NOMO-1 treated with dmso at 0.1 percent for 144 hours (cell line): ENCODE measurements around the gene MLEC.
A peak's percentile ranks its signal among the peaks of the same experiment; 100 is the strongest.

Experiments
- DNase-seq: peaks from one replicate; lab custom pipeline; 2025; ENCODE audit not compliant: unreplicated experiment; lab: John Stamatoyannopoulos, UW

The MLEC gene

DNA sequence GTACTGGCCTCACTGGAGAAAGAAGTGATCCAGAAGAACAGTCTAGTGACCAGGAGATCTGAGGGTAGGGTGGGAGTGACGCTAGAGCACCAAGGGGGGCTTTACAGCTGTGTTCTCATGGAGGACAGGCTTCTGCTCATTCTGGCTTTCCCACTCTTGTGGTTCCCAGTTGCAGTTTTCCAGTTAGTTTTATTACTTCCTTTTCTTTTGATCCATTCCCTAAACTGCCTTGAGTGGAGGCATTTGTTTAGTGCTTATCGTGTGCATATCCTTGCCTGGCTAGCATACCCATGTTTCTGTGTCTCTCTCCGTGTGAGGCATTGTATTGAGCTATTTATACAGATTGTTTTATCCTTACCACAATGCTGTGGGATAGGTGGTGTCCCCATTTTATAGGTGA, 4.0 kb downstream of the MLEC start:
- DNase-seq = no peak

DNA sequence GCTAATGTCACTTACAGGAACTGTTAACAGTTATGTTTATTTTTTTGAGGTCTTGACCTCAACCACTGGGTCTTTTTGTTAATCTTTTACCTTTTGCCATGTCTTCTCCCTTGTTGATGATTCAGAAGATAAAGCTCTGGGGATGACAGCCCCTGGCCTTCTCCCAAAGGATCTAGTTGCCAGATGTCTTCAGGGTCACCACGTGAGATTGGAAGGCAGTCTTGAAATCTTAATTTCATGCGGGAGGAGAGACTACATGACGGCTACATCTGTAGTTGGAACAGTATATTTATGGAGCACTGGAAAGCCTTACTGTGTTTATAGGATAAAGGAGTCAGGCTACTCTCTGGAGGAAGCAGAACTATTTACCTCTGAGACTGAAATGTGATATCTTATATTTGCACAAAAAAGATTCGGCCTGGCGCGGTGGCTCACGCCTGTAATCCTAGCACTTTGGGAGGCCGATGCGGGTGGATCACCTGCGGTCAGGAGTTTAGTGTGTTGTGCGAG, 5.6 kb downstream of the MLEC start:
- DNase-seq = no peak

DNA sequence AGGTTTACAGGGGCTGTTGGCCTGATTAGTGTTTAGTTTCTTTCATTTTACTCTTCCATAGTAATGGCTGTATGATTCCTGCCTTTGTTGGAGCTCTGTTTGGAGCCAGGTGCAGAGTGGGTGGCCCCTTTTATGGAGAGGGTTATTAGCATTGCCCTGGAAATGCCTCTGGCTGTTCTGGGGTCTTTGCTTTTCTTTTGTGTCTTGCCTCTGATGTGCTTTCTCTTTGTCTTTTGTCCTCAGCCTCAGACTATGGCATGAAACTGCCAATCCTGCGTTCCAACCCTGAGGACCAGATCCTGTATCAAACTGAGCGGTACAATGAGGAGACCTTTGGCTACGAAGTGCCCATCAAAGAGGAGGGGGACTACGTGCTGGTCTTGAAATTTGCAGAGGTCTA, 6.9 kb downstream of the MLEC start:
- no peak for DNase-seq

DNA sequence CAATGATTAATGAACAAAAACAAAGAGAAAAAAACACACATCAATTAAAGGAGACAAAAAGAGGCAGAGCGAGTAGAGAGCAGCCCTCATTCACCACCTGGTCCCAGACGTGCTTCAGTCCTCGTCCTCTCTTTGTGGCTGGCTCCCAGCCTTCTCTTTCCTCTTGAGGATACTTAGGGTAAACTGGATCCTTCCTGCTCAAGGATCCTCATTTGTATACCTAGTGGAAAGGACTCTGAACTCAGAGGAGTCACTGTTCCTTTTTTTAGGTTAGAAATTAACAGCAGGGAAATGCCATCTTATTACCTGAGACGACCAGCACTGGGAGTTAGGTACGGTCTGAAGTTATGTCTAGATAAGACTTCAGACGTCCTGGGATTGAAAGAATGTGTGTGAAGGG, 9.7 kb downstream of the MLEC start:
- no peak for DNase-seq

DNA sequence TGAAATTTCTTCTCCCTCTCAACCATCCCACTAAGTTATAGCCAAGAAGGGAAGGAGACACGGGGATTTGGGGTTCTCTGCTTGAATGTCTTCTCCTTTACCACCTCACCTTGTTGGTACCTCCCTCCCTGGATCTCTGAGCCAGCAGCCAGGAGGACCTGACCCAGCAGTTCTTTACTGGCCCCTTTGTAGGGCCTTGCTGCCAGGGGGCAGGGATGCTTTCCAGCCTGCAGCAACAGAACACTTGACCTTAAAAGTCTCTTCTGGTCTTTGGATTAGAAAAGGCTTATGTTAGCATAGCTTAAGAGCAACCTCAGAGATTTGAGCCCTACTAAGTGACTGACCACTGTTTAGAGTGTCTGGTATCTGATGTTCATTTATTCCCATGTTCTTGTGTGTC, 10.4 kb downstream of the MLEC start:
- no peak for DNase-seq

DNA sequence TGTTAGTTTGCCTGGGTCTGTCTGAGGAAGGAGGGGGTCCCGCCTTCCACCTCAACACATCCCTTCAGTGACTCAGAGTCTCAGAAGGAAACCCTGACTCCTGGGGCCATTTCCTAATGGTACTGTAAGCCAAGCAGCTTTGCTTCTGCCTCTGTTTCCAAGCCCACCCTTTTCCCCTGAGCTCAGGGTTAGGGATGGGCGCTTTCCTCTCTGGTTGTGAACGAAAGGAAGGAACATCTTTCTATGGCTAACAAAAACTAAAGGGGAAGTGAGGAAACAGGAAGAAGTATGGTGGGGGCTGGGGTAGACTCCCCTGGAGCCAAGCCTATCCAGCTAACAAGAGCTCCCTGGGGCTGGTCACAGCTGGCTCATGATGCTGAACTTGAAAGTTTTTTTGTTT, 11.7 kb downstream of the MLEC start:
- peak; percentile 41 for DNase-seq

DNA sequence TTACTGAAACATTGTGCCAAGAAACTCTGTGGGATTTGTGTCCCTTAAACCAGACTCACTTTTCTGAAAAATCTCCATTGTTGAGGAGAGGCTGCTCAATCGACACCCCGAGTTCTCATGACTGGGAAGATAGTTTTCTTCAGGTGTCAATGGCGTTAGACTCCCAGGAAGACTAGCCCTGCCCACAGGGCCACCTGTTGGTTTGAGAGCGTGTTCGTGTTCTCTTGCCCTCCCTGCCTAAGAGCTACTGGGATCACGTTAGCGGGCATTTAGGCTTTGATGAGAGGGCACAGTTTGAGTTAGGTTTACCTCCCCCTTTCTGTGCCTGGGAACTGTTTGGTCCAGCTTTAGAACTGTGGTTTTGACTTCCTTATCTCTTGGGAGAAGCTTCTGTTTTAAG, 12.6 kb downstream of the MLEC start:
- DNase-seq = no peak

DNA sequence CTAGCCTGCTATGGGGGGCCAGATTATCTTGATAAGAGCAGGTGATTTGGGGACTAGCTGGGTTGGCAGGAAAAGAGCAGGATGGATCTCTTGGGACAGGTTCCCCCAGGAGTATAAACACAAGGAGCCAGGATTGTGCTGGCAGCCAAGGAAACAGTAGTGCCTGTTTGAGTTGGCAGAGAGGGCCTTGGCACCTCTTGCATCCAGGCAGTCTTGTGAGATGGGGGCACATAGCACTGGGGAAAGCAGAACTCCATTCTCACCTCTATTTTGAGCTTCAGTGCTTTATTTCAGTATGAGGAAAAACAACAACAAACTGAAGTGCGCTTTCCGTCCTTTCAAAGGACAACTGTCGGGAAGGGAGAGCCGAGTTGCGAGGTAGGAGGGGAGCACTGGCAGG, 13.9 kb downstream of the MLEC start:
- DNase-seq = no peak

DNA sequence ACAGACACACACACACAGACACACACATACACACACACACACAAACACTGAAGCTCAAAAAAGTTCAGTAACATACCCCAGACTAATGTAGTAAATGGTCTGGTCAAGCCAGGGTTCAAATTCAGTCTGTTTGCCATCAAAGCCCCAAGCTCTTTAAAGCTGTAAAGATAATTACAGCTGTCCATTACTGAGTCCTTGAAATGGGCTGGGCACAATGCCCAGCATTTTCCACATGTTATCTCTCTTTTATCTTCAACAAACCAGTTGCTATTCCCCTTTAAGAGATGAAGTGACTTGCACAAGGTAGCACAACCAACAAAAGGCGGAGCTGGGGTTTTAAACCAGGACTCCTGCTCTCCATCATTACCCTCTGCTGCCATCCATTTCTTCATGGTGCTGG, 15.7 kb downstream of the MLEC start:
- DNase-seq = no peak

DNA sequence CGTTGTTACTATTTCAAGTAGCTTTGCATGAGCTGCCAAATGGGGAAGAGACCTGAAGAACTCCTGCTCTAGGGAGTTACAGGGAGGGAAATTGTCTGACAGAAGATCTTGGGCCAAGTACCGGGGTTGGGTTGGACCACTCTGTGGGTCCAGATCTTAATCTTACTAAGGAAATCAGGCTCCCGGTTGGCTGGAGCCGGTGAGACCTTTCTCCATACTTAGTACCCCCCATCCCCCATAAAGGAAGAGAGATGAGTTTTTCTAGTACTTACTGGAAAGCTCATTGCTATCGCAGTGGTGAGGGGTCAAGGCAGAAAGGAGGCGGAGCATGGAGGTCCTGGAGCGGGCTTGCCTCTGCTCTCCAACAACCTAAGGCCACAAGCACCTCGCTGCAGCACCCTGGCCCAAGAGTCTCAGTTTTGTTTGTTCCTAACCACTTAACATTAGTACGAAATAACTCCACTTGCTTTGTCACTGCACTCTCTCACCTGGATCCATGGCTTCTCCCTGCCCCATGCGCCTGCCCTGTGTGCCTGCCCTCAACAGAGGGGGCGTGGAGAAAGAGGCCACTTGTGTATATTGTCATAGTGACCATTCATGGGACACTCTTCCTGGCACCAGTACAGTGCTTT, 16.5 kb downstream of the MLEC start:
- DNase-seq = no peak

DNA sequence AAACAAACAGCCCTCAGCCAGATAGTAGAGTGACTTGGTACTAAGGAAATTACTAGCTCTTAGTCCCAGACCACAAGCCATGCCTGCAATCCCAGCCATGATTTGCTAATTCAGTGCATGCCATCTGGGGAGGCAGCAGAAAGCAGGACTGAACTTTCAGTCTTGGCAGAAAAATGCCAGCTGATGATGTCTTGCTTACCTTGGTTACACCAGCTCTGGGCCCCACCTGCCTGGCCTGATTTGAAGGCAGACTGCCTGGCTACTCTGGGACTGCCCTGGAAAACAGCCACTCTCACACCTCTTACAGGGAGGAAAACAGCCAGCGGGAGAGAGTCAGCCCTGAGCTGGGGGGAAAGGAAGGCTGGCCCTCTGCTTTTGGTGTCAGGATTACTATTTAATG, 18.7 kb downstream of the MLEC start:
- DNase-seq = no peak

DNA sequence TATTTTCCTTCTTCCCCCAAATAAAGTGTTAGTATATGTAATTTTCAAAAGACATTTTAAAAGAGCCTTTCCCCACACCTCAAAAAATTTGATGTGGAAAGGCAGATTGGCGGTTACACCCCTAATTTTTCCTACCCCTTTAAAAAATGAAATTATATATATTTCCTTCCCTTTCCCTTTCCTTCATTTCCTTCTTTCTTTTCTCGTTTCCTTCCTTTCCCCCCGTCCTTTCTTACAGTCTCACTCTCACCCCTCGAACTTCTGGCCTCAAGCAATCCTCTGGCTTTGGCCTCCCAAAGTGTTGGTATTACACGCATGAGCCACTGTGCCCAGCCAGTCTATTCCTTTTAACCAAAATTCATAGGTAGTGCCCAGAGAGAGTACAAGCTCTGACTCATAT, 19.1 kb downstream of the MLEC start:
- DNase-seq = no peak

DNA sequence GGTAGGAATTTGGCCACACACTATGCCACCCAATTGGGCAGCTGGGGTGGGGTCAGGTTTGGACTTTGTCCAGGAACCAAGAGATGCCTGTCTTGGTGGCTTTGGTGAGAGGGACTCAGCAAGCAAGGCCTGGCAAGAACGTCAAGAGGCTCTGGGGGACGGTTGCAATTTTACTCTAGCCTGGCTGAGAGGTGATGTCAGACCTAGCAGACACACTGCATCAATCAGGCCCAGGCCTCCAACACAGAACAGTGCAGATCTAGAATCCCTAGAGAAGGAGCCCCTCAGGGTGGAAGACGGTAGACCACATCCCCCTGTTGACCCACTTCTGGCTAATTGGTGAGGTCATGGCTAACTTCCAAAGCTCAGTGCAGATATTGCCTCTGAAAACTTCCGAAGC, 21.7 kb downstream of the MLEC start:
- DNase-seq = no peak

DNA sequence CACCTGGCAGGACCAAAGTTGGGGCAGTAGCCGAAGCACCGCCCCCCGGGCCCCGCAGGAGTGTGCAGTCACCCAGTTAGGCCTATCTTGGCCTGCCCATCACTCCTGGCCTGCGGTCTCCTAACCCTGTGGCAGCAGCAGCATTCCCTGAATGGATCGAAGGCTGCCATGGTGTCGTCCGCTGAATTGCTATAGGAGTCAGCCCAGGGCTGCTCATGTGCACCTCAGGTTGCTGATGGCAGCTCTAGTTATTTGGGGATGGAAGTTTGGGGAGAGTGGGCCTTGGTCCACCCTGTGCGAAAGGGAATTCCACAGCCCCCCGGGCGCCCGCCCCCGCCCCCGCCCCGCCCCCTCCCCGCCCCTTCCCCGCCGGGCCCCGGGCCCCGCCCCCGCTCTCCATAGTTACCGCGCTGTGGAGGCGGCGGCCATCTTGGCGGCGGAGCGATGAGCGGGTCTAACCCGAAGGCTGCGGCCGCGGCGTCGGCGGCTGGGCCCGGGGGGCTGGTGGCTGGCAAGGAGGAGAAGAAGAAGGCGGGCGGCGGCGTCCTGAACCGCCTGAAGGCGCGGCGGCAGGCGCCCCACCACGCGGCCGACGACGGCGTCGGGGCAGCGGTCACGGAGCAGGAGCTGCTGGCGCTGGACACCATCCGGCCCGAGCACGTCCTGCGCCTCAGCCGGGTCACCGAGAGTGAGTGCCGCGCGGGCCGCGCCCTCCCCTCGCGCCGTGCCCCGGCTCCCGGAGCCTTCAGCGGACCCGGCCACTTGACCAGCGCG, 23.3 kb downstream of the MLEC start, which contains the start of gene UNC119B:
TSS of gene UNC119B (plus strand) at position 428 of the 774 bp plus-strand sequence. CDS start at position 445, 17 bp downstream.
- DNase-seq = no peak

DNA sequence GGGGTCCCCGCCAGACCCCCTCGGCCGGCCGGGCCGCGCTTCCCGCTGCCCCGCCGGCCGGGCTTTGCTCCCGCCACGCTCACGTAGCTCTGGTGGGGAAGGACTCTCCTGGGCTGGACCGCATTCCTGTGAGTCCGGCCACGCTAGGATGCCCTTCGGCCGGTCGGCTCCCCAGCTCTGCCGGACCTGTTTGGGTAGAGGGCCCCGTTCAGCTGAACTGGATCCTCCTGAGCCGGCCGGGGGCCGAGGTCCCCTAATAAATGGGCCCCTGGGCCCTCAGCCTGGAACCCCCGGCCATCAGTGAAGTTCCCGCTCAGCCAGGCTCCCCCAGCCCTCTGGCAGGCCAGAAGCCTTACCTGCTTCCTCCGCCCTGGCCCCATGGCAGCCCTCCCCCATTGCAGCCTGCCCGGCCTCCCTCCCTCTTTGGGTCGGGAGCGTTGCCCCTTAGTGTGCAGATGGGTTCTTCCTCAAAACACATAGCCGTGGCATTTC, 23.9 kb downstream of the MLEC start:
- no peak for DNase-seq

DNA sequence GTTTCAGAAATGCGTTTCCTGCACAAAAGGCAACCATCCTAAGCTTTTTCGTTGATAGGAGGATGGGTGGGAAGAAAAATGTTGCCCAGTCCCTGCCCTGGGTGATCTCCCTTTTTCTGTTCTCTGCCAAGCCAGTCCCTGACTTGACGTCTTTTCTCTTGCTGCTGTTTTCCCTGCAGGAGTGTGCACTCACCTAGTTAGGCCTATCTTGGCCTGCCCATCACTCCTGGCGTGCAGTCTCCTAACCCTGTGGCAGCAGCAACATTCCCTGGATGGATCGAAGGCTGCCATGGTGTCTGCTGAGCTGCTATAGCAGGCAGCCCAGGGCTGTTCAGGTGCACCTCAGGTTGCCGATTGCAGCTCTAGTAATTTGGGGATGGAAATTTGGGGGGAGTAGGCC, 24.5 kb downstream of the MLEC start:
- DNase-seq = no peak

DNA sequence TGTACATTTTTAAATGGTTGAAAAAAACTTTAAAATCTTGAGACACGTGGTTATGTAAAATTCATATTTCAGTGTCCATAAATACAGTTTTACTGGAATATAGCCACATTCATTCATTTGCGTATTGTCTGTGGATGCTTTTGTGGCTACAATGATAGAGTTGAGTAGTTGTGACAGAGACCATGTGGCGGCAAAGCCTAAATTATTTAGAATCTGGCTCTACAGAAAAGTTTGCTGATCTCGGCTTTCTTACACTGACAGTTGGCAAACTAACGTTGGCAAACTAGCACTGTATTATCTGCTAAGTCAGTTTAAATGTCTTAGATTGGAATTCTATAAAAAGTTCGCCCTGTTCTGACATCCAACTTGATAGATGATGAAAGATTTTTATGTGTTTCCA, 25.7 kb downstream of the MLEC start:
- no peak for DNase-seq

DNA sequence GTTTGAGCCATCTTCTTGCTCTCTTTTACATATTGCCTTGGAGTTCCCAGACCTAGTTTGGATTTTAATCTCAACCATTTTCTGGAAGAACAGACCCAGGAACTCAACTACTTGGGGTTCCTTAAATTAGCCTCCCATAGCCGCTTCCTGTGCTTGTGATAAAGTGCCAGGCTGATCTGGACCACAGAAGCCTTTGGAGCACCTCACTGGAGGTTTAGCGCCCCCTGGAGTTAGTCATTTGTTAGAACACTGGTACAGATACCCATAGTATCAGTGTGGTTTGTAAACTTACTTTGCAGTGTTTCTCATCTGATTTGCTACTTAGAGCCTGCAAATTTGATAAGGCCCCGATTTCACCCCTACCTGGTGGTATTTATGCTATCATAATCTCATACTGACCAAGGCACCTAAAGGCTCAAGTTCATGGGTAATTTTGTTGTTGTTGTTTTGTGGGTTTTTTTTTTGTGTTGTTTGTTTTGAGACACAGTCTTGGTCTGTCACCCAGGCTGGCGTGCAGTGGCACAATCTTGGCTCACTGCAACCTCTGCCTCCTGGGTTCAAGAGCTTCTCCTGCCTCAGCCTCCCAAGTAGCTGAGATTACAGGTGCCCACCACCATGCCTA, 27.0 kb downstream of the MLEC start:
- peak; percentile 51 for DNase-seq

DNA sequence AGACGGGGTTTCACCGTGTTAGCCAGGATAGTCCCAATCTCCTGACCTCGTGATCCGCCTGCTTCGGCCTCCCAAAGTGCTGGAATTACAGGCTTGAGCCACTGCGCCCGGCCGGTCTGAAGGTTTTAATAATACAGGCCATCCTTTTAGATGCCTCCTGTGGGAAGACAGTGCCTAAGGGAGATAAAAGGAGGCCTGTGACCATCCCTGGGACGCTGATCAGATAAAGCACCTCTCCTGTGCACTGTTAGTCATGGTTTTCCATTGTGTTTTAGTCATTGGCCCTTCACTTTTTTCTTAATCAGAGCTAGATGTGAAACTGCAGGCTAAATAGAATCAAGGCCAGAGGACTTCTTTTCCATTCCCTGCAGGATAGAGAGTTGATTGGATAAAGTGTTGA, 31.1 kb downstream of the MLEC start:
- DNase-seq = no peak

DNA sequence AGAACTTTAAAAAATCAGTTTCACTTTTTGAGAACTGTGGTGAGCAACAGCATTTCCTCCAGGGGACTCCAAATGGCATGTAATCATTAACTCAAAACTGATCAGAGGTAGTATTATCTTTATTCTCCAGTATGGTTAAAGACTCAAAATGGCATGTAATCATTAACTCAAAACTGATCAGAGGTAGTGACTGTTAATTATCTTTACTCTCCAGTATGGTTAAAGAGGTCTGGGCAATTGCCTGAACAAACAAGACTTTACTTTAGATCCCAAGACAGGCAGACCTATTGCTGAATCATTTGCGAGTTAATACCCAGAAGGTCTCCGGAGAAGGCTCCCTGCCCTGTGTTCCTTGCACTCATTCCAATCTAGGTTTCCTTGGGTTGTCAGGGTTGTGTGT, 32.1 kb downstream of the MLEC start:
- no peak for DNase-seq

DNA sequence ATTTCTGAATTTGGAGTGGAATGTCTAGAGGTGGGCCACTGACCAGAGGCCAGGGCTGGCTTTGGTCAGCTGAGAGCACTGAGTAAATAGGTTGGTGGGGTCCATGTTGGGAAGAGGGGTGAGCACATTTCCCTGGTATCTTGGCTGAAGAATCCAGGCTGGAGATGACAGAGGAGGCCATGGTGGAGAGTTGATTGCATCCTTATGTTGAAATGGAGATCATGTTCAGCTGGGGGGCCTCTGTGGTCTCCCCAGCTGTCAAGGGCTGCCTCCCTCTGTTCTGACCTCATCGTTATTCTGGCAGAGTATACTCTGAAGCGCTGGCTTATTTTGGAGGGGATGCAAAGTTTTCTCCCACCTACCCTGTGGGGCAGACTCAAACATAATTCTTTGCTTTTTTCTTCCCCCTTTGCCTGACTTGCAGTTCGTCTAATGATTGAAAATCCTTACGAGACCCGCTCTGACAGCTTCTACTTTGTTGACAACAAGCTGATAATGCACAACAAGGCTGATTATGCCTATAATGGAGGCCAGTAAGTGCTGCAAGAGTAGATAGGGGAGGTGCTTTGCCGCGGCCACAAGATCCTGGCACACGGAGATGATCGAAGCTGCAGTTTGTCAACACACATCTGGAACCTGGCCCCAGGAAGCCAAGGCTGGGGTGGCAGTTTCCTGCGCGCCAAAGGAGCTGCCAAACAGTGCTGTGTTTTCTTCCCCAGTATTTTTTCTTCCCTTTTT, 32.7 kb downstream of the MLEC start:
- no peak for DNase-seq
